Measurements from ENCODE around the gene GALNT7.

Gene GALNT7

GRCh38 chr4:173192375-173193162 lies 24.0 kb downstream of the GALNT7 start:
- no peak overlapping the region for H3K4me3 ChIP-seq (ENCODE audit: low read depth, low read length)
- peak; percentile 30 for DNase-seq (ENCODE audit: low read depth)
- TF ChIP-seq CTCF (IDR thresholded peaks at IDR 0.05; ENCODE audit: low read depth, low read length) (peak; percentile 25), MYC (IDR thresholded peaks at IDR 0.05; ENCODE audit: low read depth, low read length) (no peak)

GRCh38 chr4:173194157-173194556 lies 25.5 kb downstream of the GALNT7 start:
- DNase-seq (ENCODE audit: low read depth) = no peak
- TF ChIP-seq MYC (IDR thresholded peaks at IDR 0.05; ENCODE audit: low read depth, low read length) (no peak), CTCF (IDR thresholded peaks at IDR 0.05; ENCODE audit: low read depth, low read length) (no peak), POLR2A (IDR thresholded peaks at IDR 0.05; ENCODE audit: extremely low read depth, insufficient read length) (no peak), MAX (IDR thresholded peaks at IDR 0.05; ENCODE audit: low read depth, low read length) (no peak)
- no peak overlapping the region for H3K4me3 ChIP-seq (ENCODE audit: low read depth, low read length)

GRCh38 chr4:173195109-173195508 lies 26.5 kb downstream of the GALNT7 start:
- no peak overlapping the region for H3K4me3 ChIP-seq (ENCODE audit: low read depth, low read length)
- no peak for TF ChIP-seq MAX (IDR thresholded peaks at IDR 0.05; ENCODE audit: low read depth, low read length)
- TF ChIP-seq MYC (IDR thresholded peaks at IDR 0.05; ENCODE audit: low read depth, low read length) = no peak
- TF ChIP-seq POLR2A (IDR thresholded peaks at IDR 0.05; ENCODE audit: extremely low read depth, insufficient read length) = no peak
- TF ChIP-seq CTCF (IDR thresholded peaks at IDR 0.05; ENCODE audit: low read depth, low read length) = no peak
- DNase-seq (ENCODE audit: low read depth) = no peak

- no peak for DNase-seq (ENCODE audit: low read depth)
- TF ChIP-seq POLR2A (IDR thresholded peaks at IDR 0.05; ENCODE audit: extremely low read depth, insufficient read length) = no peak
- no peak for TF ChIP-seq MAX (IDR thresholded peaks at IDR 0.05; ENCODE audit: low read depth, low read length)
- TF ChIP-seq CTCF (IDR thresholded peaks at IDR 0.05; ENCODE audit: low read depth, low read length) = no peak
- no peak for TF ChIP-seq MYC (IDR thresholded peaks at IDR 0.05; ENCODE audit: low read depth, low read length)
- no peak overlapping the region for H3K4me3 ChIP-seq (ENCODE audit: low read depth, low read length)
Measured at GRCh38 chr4:173199553-173199952, 30.9 kb downstream of the GALNT7 start.

GRCh38 chr4:173200103-173200884 lies 31.7 kb downstream of the GALNT7 start:
- no peak for DNase-seq (ENCODE audit: low read depth)
- TF ChIP-seq POLR2A (IDR thresholded peaks at IDR 0.05; ENCODE audit: extremely low read depth, insufficient read length) = no peak
- TF ChIP-seq CTCF (IDR thresholded peaks at IDR 0.05; ENCODE audit: low read depth, low read length) = no peak
- no peak for TF ChIP-seq MYC (IDR thresholded peaks at IDR 0.05; ENCODE audit: low read depth, low read length)
- TF ChIP-seq MAX (IDR thresholded peaks at IDR 0.05; ENCODE audit: low read depth, low read length) = no peak
- H3K4me3 ChIP-seq (ENCODE audit: low read depth, low read length) = no peak overlapping the region
